A673 (cell line): Measurements from ENCODE around the gene LAMP1.

Source experiments
- EZH2 ChIP-seq: fragments of 200-600 bp; sonication (generic); IDR thresholded peaks from 2 replicates; pipeline ENCODE4 v1.6.1; 2017; ENCODE audit warnings: borderline replicate concordance, low read depth, mild to moderate bottlenecking, mixed read lengths, antibody characterized with exemption, low read length; ENCODE audit not compliant: poor library complexity, severe bottlenecking
- TF ChIP-seq, protein P1 (sequence below): fragments of 300-800, 200-600 bp; sonication (generic); conservative IDR thresholded peaks from 2 replicates; pipeline ENCODE4 v1.5.1; 2017; ENCODE audit warnings: low read depth, mild to moderate bottlenecking, antibody characterized with exemption, low read length, moderate library complexity, mixed read lengths

DNA sequence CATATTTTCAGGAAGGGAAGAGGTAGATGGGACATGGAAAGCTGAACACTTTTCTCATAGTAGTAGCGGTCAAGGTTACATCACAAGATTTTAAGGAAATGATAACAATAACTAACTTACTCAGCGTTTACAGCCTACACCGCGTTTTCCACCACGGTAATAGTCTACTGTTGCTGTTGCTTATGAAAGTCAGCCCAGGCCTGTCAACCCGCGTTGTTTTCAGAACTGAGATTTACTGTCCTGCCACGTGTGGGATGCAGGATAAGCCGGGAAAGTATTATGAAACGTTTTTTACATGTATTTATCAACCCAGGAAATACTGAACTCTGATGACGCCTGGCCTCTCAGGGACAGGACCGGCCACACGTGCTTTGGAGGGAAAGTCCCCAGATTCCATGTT is 36.0 kb upstream of the LAMP1 start:
- TF ChIP-seq, protein P1, sequence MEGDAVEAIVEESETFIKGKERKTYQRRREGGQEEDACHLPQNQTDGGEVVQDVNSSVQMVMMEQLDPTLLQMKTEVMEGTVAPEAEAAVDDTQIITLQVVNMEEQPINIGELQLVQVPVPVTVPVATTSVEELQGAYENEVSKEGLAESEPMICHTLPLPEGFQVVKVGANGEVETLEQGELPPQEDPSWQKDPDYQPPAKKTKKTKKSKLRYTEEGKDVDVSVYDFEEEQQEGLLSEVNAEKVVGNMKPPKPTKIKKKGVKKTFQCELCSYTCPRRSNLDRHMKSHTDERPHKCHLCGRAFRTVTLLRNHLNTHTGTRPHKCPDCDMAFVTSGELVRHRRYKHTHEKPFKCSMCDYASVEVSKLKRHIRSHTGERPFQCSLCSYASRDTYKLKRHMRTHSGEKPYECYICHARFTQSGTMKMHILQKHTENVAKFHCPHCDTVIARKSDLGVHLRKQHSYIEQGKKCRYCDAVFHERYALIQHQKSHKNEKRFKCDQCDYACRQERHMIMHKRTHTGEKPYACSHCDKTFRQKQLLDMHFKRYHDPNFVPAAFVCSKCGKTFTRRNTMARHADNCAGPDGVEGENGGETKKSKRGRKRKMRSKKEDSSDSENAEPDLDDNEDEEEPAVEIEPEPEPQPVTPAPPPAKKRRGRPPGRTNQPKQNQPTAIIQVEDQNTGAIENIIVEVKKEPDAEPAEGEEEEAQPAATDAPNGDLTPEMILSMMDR = no peak
- TF ChIP-seq EZH2 = no peak
